ENCODE data around the gene CYB561D1.

DNA sequence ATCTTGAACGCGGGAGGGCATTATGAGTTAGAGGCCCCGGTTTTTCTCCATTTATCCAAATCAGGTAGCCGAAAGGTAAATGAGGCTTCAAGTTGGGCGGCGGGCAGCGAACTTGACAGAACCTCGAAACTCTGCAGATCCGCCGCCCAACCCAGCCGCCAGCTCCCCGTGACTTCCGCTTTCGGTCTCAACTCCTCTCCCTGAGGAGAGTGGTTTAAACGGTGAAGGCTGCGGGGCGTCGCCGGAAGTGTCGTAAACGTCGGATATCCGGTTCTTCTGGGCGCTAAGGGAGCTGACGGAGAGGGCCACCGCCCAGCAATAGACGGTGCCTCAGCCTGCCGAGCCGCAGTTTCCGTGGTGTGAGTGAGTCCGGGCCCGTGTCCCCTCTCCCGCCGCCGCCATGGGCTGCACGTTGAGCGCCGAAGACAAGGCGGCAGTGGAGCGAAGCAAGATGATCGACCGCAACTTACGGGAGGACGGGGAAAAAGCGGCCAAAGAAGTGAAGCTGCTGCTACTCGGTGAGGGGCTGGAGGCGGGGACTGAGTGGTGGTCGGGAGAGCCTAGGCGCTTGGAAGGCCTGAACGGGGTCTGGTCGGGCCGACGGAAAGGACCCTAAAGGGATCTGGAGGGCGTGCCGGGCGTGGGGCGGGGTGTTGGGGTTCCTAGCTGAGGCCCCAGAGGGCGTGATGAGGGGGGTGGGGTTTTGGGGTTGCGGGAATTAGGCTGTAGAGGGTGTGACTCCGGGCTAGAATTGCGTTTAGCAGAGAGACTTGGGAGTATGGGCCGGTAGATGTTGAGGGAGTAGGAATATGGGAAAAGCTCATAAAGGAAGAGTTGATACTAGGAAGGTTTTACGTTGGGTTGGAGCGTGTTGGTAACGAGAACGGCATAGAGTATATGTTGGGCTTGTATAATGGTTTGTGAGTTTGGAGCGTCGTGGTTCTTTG, 54.7 kb downstream of the CYB561D1 start, which contains the start of gene GNAI3:
- TF ChIP-seq POLR2A (IDR thresholded peaks at IDR 0.05) (peak; percentile 98 to 99), CTCF (IDR thresholded peaks at IDR 0.05) (no peak)
